Tibial artery (tissue), 4 donors: ENCODE measurements around the gene ANG.

Experiments used
- DNase-seq, 2 donors: peaks; one replicate each; pipeline ENCODE4 v3.0.0-alpha.2; 2019
- H3K27ac ChIP-seq, 2 donors: fragments of 200-600 bp; sonication (generic) in 1 of 2; 1 replicate in 1 of 2; 2 replicates in 1 of 2; pipeline ENCODE4 v1.5.1; 2018 to 2019; ENCODE audit warnings: mild to moderate bottlenecking in 1 of 2
- H3K27me3 ChIP-seq, 2 donors: fragments of 200-600 bp; sonication (generic) in 1 of 2; one replicate each; pipeline versions ENCODE4 v1.5.1 to v1.6.0; 2016 to 2019
- H3K36me3 ChIP-seq, 3 donors: fragments of 200-600 bp; sonication (generic) in 2 of 3; one replicate each; pipeline ENCODE4 v1.5.1; 2016 to 2019; ENCODE audit warnings: mild to moderate bottlenecking in 2 of 3
- H3K4me1 ChIP-seq, 4 donors: fragments of 200-600 bp; sonication (generic) in 2 of 4; 1 replicate in 3 of 4; 2 replicates in 1 of 4; pipeline ENCODE4 v1.5.1; 2016 to 2019
- H3K4me3 ChIP-seq, 2 donors: fragments of 200-600 bp; sonication (generic) in 1 of 2; 1 replicate in 1 of 2; 2 replicates in 1 of 2; pipeline ENCODE4 v1.5.1; 2018 to 2019; ENCODE audit warnings: mild to moderate bottlenecking in 2 of 2
- H3K9me3 ChIP-seq, 3 donors: fragments of 200-600 bp; sonication (generic) in 1 of 3; one replicate each; pipeline ENCODE4 v1.5.1; 2016 to 2019
- intact Hi-C: fragments of 100-400 bp; cut with DNase I; formaldehyde crosslinking; loops from one replicate; pipeline ENCODE4 v1.15.0; 2023; ENCODE audit warnings: low total_unique reads
- TF ChIP-seq, protein P1 (sequence below), 2 experiments: fragments of 200-600 bp in 1 of 2; fragments of 450-650 bp in 1 of 2; IDR thresholded peaks; one replicate each; pipeline ENCODE4 v1.5.1; 2017 to 2019; ENCODE audit warnings: antibody characterized with exemption in 2 of 2, mild to moderate bottlenecking in 1 of 2, moderate library complexity in 1 of 2

Gene ANG

DNA sequence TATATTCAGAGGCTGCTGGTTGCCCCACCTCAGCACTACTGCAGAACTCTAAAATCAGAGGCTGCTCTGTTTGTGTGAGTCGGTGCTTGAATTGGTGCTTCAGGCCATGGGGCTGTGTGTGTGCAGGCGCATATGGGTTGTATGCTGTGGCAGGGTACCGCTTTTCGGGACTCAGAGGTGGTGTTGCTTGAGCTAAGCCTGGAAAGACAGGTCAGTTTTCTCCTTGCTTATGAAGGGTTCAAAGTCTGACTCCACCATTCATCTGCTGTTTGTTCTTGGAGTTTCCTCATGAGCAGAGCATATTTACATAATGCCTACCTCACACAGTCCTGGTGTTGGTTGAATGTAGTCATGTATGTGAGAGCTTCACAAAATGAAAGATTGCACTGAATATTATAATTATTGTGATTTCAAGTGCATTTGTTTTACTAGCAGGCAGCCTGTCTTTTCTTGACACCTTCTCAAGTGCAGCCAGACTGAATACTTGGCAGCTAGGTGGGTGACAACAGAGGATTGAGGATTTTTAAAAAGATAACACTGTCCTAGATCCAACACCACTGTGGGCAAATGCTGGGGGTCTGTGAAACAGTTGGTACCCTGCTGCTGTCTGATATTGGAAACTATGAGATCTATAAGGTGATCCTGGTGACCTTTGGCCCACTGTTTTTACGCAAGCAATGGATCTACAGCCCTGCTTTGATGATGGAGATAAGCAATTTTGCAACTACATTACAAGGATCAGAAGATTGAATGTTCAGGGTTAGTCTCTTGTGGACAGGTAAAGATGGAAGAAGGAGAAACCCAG, 1.0 kb upstream of the ANG start:
- TF ChIP-seq, protein P1, sequence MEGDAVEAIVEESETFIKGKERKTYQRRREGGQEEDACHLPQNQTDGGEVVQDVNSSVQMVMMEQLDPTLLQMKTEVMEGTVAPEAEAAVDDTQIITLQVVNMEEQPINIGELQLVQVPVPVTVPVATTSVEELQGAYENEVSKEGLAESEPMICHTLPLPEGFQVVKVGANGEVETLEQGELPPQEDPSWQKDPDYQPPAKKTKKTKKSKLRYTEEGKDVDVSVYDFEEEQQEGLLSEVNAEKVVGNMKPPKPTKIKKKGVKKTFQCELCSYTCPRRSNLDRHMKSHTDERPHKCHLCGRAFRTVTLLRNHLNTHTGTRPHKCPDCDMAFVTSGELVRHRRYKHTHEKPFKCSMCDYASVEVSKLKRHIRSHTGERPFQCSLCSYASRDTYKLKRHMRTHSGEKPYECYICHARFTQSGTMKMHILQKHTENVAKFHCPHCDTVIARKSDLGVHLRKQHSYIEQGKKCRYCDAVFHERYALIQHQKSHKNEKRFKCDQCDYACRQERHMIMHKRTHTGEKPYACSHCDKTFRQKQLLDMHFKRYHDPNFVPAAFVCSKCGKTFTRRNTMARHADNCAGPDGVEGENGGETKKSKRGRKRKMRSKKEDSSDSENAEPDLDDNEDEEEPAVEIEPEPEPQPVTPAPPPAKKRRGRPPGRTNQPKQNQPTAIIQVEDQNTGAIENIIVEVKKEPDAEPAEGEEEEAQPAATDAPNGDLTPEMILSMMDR (IDR thresholded peaks at IDR 0.05), result no peak
- H3K4me1 ChIP-seq, result peaks cover 0 to 42% (median 22%) of the 10 kb centered on the region in 4 donors
- H3K36me3 ChIP-seq, result peaks cover 0 to 4% (median 0%) of the 10 kb centered on the region in 3 donors
- H3K27me3 ChIP-seq, result no peaks in the 10 kb centered on the region
- DNase-seq, result no peak
- no peak overlapping the region for H3K4me3 ChIP-seq
- intact Hi-C loops, result loop anchor here (5.0 to 10.0 kb wide), 2 partner anchors 60 to 363 kb away; no protein-coding TSS in a partner anchor
- H3K9me3 ChIP-seq, result no peaks in the 10 kb centered on the region
- no peak overlapping the region for H3K27ac ChIP-seq

DNA sequence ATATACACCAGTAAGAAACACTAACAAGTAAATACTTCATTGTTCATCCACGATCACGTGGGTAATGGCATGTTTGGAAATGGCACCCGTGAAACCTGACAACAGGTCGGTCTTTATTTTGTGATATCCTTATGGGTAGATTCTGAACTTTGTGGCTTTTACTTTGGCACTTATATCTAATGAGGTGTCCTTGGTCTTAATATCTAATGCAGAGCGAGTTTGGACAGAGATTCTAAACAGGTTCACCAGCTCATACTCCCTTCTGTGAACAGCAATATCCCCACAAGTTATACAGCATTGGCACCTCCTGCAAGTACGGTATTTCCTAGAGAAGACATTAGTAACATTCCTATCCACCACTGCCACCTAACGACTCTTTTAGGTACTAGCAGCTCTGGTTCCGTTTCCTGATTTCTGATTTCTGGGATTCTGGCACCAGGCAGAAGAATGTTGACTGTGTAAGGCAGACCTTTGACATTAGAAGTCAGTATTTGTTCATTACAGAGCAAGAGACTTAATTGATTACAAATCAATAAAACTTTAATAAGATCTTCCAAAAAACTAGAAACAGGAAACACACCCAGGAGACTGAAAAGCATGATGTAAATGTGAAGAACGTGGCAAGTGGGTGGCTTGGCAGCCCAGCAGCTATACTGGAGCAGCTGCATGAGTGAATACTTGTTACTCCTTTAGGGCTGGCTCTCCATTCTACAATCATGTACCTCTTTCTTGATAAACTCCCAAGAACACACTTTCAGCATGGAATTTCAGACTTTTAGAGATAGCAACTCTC, 2.5 kb downstream of the ANG start:
- H3K36me3 ChIP-seq, result peaks cover 18 to 32% (median 19%) of the 10 kb centered on the region in 3 donors
- no peak overlapping the region for H3K27ac ChIP-seq
- peak in 1 of 2 donors; percentile 43 for DNase-seq
- TF ChIP-seq, protein P1 (IDR thresholded peaks at IDR 0.05), result peak; percentile 77 to 81
- no peaks in the 10 kb centered on the region for H3K9me3 ChIP-seq
- intact Hi-C loops, result loop anchor here (5.0 kb wide), 1 partner anchor 159 kb away; no protein-coding TSS in a partner anchor
- H3K4me3 ChIP-seq, result no peak overlapping the region
- peaks cover 0 to 32% (median 18%) of the 10 kb centered on the region in 4 donors for H3K4me1 ChIP-seq
- no peaks in the 10 kb centered on the region for H3K27me3 ChIP-seq

DNA sequence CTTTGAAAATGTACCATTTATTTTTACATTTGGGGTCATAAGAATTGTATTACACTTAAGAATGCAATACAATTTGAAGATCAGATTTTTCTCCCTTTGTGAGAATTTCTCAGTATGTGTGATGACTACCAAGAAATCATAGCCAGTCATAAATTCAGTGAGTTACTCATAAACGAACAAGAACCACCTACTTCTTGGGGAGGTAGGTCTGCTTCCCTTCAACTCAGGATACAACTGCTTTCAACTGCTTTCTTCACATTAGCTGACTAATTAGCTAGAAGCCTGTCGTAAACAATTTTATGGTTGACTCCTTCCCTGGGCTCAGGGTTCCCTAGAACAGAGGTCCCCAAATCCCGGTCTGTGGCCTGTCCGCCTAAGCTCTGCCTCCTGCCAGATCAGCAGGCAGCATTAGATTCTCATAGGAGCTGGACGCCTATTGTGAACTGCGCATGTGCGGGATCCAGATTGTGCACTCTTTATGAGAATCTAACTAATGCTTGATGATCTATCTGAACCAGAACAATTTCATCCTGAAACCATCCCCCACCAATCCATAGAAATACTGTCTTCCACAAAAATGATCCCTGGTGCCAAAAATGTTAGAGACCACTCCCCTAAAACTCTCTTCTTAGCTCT, 3.7 kb downstream of the ANG start:
- Histone ChIP-seq H3K9me3 (no peaks in the 10 kb centered on the region), H3K4me3 (no peak overlapping the region), H3K36me3 (peaks cover 18 to 32% (median 19%) of the 10 kb centered on the region in 3 donors), H3K27me3 (no peaks in the 10 kb centered on the region), H3K4me1 (peaks cover 0 to 20% (median 12%) of the 10 kb centered on the region in 4 donors), H3K27ac (no peak overlapping the region)
- TF ChIP-seq, protein P1 (IDR thresholded peaks at IDR 0.05), result no peak
- intact Hi-C loops, result loop anchor here (5.0 kb wide), 1 partner anchor 160 kb away; no protein-coding TSS in a partner anchor
- DNase-seq, result no peak

DNA sequence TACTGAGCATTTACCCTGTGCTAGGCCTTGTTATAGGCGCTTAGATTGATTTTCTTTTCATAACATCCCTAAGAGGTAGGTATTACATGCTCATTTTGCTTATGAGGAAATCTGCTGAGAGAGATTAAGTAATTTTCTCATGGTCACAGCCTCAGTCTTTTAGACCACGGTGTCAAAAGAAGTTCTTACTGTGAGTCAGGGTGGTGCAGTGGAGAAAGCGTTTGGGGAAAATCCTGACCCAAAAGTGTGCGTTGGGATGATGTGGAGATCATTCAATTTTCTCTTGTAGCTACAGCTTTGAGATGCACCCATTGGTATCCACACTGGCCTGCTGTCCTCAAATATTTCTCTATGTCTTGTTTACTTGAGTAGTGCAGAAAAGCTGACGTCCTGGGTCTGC, 8.2 kb downstream of the ANG start:
- intact Hi-C loops, result no loop called here
- Histone ChIP-seq H3K27ac (no peak overlapping the region), H3K4me1 (peaks cover 0 to 3% (median 0%) of the 10 kb centered on the region in 4 donors), H3K36me3 (peaks cover 28 to 56% (median 32%) of the 10 kb centered on the region in 3 donors), H3K27me3 (no peaks in the 10 kb centered on the region), H3K9me3 (no peaks in the 10 kb centered on the region), H3K4me3 (no peak overlapping the region)
- TF ChIP-seq, protein P1 (IDR thresholded peaks at IDR 0.05), result no peak
- no peak for DNase-seq

DNA sequence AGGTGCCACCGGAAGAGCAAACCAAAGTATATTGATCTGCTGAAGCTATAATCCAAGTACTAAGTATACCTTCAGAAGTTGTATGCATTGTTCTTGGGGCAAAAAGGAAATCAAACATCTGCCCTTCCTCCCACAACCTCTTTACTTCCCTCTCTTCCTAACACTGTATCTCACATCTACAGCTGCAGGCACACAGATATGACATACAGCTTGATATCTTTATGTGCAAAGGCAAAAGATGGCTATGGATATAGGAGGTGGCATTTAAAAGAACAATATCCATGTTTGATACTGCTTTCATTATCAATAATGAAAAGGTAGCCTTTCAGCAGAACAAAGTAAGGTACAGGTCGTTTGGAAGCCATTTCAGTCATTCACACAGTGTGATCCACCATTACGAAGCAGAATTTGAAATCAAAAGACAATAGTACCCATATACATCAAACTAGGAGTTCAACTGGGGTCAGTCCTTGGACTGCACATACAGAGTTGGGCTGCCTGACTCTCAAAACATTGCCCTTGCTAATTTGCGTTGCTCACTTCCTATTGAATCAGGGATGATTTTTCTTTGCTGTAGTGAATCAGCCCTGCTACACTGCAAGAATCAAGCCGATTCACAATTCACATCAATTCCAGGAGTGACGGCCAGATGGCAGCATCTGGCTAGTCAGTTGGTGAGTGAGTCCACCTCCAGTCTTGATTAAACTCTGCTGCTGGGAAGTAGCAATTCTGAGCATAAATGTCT, 8.9 kb downstream of the ANG start:
- no peak overlapping the region for H3K27ac ChIP-seq
- H3K4me1 ChIP-seq, result peaks cover 0 to 3% (median 0%) of the 10 kb centered on the region in 4 donors
- peak in 1 of 2 donors; percentile 68 for DNase-seq
- peaks cover 28 to 56% (median 32%) of the 10 kb centered on the region in 3 donors for H3K36me3 ChIP-seq
- H3K9me3 ChIP-seq, result no peaks in the 10 kb centered on the region
- intact Hi-C loops, result no loop called here
- TF ChIP-seq, protein P1 (IDR thresholded peaks at IDR 0.05), result peak; percentile 52 to 53
- H3K27me3 ChIP-seq, result no peaks in the 10 kb centered on the region
- no peak overlapping the region for H3K4me3 ChIP-seq
